GM10266 (cell line): ENCODE results near the gene RNU6-9.
"Not testable (repeated sequence)": the region's sequence is repeated elsewhere in the genome, so short reads cannot be mapped to it uniquely, and the experiment has no call there.

ENCODE experiments used
- DNase-seq: peaks from one replicate; pipeline ENCODE4 v3.0.0; 2012; ENCODE audit errors: extremely low spot score
- TF ChIP-seq, protein P1 (sequence below): IDR thresholded peaks from 2 replicates; pipeline ENCODE4 v1.5.1; 2012; ENCODE audit warnings: mild to moderate bottlenecking, low read depth; ENCODE audit not compliant: control insufficient read depth, insufficient read depth; ENCODE audit errors: missing control alignments

The RNU6-9 gene

DNA sequence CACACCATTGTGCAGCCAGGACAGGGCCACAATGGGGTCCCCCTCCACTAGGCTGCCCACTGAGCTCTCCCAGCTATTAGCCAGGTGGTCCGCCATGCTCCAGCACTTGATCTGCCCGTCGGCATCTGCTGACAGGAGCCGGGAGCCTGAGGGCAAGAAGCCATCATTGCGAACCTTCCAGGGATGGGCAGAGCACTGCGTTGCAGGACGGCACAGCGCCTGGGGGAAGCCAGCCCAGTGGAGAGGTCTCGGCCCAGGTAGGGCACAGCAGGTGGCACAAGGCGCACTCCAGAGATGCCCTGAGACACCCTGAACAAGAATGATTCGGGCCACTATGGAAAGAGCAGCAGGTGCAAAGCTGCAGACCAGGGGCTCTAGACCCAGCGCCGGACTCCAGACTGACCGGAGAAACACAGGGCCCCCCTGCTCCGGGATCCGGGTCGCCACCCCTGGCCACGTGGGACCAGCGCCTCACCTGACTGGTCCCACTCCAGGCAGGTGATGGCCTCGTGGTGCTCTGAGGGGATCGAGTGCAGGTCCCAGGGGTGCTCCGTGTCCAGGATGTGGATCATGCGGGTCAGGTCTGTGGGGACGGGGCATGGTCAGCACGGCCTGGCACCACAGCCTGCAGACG lies 3.5 kb upstream of the RNU6-9 start:
- no peak for DNase-seq
- TF ChIP-seq, protein P1, sequence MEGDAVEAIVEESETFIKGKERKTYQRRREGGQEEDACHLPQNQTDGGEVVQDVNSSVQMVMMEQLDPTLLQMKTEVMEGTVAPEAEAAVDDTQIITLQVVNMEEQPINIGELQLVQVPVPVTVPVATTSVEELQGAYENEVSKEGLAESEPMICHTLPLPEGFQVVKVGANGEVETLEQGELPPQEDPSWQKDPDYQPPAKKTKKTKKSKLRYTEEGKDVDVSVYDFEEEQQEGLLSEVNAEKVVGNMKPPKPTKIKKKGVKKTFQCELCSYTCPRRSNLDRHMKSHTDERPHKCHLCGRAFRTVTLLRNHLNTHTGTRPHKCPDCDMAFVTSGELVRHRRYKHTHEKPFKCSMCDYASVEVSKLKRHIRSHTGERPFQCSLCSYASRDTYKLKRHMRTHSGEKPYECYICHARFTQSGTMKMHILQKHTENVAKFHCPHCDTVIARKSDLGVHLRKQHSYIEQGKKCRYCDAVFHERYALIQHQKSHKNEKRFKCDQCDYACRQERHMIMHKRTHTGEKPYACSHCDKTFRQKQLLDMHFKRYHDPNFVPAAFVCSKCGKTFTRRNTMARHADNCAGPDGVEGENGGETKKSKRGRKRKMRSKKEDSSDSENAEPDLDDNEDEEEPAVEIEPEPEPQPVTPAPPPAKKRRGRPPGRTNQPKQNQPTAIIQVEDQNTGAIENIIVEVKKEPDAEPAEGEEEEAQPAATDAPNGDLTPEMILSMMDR, result no peak

DNA sequence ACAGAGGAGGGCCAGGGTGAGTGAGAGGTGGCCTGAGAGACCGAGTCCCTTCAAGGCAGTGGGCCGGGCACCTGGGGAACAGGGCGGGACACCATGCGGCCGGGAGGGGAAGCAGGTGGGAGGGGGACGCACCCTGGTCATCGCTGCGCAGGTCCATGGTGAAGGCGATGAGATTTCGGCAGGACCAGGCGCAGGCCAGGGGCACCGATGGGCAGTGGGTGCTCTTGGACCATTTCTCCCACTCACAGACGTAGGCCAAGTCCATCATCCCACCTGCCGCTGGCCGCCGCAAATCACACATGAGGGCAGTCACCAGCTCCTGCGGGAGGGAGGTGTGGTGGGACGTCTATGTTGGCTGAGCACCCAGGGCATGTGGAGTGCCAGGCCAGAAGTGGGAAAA lies 2.5 kb upstream of the RNU6-9 start:
- TF ChIP-seq, protein P1, result no peak
- no peak for DNase-seq

DNA sequence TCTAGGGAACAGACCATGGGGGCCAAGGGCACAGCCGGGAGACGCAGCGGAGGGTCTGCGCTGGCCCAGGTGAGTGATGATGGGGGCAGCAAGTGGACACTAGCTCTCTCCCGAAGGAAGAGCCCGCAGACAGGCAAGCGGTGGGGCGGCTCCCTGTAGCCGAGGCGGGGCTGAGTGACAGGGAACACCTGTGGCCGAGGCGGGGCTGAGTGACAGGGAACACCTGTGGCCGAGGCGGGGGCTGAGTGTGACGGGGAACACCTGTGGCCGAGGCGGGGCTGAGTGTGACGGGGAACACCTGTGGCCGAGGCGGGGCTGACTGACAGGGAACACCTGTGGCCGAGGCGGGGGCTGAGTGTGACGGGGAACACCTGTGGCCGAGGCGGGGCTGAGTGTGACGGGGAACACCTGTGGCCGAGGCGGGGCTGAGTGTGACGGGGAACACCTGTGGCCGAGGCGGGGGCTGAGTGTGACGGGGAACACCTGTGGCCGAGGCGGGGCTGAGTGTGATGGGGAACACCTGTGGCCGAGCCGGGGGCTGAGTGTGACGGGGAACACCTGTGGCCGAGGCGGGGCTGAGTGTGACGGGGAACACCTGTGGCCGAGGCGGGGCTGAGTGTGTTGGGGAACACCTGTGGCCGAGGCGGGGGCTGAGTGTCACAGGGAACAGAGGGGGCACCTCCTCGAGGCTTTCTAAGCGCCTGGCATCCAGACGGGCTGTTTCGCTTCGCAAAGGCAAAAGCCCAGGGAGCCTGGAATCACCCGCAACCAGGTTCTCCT lies 1.7 kb upstream of the RNU6-9 start:
- DNase-seq, result not testable (repeated sequence)

DNA sequence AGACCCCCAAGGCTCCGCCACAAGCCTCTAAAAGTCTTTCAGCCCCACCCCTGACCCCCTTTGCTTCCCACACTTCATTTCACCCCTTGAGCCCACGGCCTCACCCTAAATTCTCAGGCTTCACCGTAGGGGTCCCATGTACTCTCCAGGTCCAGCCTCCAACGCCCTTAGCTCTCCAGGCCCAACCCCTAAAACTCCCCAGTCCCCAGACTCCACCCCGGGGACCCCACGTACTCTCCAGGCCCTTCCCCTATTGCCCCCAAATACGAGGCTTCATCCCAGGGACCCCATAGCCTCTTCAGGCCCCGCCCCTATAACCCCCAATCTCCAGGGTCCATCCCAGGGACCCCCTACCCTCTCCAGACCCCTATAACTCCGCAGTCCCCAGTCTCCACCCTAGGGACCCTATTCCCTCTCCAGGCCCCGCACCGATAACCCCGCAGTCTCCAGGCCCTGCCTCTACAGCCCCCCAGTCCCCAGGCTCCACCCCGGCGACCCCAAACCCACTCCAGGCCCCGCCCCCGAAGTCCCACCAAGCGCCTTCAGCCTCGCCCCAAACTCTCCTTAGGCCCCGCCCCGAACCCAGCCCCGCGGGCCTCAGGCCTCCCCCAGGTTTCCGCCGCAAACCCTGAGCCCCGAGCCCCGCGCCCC lies 916 bp upstream of the RNU6-9 start:
- DNase-seq, result peak; percentile 82
- TF ChIP-seq, protein P1, result no peak

DNA sequence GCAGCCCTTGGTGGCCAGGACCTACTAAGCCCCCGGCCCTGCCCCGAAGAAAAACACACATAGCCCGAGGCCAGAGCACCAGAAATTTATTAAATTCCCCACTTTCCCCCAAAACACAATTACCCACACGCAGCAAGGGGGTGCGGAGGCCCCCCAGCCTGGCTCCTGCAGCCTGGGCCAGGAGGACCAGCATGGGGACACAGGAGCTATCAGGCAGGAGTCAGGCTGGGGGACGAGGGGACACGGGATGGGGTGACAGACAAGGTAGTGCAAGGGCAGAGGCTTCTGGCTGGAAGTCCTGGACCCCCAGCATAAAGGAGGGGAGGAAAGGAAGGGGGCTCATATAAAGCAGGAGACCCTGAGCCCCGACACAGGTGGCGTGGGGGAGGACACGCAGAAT lies 3.1 kb downstream of the RNU6-9 start:
- TF ChIP-seq, protein P1, result no peak
- DNase-seq, result no peak

DNA sequence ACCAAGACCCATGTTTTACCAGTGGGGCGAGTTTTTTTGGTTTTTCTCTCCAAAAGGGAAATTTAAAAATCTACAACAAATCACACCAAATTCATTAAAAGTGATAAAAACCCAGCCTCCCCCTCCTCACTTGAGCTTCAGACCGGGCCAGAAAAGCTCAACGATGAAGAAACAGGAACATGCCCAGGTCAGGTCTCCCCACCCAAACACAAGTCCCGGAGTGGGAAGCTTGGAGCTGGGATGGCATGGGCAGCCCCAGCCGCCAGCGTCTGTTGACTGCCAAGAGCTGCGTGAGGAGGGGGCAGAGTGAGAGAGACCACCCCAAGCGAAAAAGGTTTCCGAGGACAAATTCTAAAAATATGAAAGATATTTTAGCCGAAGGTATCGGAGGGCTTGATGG lies 3.7 kb downstream of the RNU6-9 start:
- TF ChIP-seq, protein P1, result no peak
- no peak for DNase-seq

DNA sequence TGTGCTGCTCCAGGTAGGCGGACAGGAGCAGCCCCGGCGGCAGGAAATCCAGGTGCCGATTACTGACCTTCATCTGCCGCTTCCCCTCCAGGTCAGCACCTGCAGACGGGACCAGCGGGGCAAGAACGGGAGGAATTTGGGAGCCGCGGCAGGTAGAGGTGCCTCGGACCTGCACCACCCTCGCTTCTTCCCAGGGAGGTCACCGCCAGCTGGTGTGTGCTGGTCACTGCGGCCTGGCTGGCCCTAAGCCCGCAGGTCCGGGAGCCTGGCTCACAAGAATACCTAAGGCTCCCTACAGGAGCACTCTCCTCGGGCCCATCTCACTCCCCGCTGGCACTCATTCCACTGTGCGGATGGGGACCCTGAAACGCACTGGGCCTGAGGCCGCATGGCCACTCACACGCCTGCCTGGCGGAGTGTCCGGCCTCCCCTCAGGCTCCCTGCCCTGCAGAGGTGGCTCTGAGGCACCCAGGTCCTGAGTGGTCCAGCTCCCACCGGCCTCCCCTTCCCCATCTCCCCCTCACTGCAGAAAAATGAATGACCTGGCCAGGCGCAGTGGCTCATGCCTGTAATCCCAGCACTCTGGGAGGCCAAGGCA lies 4.3 kb downstream of the RNU6-9 start:
- TF ChIP-seq, protein P1, result peak; percentile 9
- no peak for DNase-seq
